Fibroblast of peridontal ligament (primary cell): ENCODE measurements around the gene IFT80.
"Not testable (repeated sequence)": the region's sequence is repeated elsewhere in the genome, so short reads cannot be mapped to it uniquely, and the experiment has no call there.

Experiments
- DNase-seq: peaks from one replicate; pipeline ENCODE4 v3.0.0-alpha.2; 2010; ENCODE audit errors: extremely low read depth

The IFT80 gene

DNA sequence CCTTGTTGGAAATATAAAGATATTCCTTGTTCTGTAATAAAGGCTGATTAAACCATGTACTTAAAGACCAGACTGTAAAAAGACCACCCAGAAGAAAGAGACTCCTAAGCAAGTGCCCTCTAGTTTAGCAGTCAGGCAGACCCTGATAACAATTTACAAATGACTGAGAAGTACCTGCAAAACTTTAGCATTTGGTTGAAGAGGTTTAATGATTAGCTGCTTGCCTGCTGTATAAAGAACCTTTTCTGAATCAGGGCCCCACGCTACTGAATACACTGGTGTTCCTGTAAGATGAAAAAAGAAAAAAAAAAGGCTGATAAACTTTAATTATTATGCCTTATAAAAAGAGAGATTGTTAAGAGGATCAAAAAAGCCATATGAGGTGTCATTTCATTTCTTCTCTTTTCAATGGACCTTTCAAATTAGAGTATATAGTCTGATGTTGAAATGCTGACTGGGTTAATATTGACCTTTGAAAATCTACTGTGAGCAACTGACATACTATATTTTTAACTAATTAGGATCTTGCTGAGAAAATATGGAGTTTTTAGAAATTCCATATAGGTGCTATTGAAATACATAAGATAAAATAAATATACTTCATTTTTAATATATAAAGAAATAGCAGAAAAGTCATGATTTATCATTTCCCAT, 33.0 kb downstream of the IFT80 start:
- DNase-seq = no peak

DNA sequence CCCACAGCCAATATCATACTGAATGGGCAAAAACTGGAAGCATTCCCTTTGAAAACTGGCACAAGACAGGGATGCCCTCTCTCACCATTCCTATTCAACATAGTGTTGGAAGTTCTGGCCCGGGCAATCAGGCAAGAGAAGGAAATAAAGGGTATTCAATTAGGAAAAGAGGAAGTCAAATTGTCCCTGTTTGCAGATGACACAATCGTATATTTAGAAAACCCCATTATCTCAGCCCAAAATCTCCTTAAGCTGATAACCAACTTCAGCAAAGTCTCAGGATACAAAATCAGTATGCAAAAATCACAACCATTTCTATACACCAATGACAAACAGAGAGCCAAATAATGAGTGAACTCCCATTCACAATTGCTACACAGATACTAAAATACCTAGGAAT, 36.1 kb downstream of the IFT80 start:
- DNase-seq = not testable (repeated sequence)

DNA sequence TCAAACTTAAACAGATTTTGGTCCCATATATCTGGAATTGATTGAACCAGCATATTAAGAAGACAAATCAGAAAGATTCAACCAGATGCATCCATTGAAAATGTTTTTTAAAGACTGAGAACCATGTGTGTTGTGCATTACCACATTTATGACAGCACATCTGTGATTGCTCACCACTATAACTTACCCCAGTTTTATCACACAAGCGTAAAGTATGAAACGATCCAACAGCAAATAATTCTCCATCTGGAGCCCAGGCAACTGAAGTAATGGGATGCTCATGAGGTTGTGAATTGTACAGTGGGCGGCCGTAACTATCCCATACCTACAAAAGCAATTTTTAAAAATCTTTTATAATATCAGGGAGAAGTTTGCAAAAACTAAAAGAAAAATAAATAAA, 43.2 kb downstream of the IFT80 start:
- no peak for DNase-seq

DNA sequence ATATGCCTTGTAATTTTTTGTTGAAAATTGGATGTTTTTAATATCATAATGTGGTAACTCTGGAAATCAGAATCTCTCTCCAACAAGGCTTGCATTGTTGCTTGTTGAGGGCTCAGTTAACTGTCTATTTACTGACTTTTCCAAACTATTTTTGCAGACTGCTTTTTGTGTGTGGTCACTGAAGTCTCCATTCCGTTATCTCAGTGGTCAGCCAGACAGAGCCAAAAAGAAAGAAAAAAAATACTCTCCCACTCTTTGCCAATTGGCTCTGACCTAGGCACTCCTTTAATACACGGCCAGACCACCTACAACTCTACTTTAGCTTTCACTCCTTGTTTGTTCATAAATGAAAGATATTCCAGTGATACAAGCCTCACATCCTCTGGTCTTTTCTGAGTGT, 52.5 kb downstream of the IFT80 start:
- no peak for DNase-seq

DNA sequence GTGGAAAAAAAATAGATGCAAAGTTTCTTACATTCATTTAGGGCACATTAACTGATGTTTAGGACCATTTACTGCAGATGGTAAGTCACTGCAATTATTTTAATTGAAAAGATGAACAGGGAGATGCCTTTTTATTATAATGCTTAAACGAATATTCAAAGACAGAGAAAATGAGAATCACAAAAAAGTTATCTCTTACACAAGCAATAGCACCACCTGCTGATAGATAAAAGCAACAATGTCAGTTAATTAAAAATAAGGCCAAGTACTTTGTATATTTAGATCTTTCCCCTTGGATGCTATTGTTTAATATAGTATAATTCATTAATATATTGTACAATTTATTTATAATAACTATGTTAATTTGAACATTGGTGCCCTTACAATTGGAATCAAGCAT, 55.9 kb downstream of the IFT80 start:
- peak; percentile 58 for DNase-seq

DNA sequence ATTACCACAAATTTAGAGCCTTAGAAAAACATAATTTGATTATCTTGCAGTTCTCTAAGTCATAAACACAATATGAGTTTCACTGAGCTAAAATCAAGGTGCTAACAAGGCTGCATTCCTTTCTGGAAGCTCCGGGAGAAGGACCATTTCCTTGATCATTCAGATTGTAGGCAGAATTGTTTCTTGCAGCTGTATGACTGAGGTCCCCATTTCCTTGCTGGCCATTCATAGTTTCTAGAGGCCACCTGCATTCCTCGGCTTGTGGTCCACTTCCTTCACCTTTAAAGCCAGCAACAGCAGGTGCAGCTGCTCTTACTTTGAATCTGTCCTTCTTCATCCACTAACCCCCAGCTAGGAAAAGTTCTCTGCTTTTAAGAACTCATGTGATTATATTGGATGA, 58.7 kb downstream of the IFT80 start:
- no peak for DNase-seq

DNA sequence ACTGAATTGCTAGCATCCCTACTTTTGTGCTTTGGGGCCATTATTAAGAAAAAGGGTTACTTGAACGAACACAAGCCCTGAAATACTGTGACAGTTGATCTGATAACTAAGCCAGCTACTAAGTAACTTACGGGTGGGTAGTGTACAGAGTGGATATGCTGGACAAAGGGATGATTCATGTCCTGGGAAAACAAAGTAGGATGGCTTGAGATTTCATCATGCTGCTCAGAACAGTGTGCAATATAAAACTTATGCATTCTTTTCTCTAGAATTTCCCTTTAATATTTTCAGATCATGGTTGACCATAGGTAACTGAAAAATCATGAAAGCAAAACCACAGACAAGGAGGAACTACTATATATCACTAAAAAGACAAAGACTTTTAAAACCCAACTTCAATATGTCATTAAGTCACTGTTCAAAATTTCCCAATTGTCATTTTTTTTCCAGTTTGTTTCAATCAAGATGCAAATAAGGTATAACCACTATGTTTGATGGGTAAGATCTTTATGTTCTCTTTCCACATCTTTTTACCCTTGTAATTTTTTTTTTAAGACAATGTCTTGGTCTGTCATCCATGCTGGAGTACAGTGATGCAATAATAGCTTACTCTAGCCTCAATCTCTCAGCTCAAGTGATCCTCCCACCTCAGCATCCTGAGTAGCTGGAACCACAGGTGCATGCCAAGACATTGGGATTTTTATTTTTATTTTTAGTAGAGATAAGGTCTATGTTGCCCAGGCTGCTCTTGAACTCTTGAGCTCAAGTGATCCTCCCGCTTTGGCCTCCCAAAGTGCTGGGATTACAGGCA, 67.7 kb downstream of the IFT80 start:
- peak; percentile 94 for DNase-seq

DNA sequence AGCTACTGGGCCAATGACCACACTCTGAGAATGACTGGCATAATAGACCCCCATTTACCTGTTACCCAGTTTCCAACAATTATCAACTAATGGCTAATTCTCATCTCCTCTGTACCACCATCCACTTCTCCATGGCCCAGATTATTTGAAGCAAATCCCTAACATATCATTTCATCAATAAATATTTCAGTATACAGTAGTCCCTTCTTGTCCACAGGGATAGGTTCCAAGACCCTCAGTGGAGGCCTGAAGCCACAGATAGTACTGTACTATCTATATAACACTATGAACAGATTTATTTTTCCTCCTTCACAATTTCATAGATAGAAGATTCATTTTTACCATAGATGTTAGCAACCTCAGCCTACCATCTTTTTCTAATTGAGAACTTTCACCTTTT, 68.3 kb downstream of the IFT80 start:
- no peak for DNase-seq

DNA sequence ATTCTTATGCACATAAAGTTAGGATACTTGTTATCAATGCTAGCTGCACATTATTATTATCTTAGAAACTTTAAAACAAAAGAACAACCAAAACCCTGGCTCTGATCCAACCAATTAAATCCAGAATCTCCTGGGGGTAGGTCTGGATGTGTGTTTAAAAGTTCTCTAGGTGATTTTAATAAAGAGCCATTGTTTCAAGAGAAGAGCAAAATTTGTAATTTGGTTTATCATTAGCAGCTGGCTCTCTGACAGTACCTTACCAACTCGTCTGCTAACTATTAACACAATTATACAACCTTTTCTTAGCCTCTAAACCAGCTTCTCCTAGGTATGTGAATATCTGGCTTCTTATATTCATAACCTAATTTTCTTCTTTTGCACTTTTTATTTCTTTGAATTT, 68.9 kb downstream of the IFT80 start:
- DNase-seq = no peak

DNA sequence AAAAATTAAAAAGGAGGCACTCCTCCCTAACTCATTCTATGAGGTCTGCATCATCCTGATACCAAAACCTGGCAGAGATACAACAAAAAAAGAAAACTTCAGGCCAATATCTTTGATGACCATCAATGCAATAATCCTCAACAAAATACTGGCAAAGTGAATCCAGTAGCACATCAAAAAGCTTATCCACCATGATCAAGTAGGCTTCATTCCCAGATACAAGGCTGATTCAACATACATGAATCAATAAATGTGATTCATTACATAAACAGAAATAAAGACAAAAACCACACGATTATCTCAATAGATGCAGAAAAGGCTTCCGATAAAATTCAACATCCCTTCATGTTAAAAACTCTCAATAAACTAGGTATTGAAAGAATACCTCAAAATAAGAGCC, 72.7 kb downstream of the IFT80 start:
- not testable (repeated sequence) for DNase-seq

DNA sequence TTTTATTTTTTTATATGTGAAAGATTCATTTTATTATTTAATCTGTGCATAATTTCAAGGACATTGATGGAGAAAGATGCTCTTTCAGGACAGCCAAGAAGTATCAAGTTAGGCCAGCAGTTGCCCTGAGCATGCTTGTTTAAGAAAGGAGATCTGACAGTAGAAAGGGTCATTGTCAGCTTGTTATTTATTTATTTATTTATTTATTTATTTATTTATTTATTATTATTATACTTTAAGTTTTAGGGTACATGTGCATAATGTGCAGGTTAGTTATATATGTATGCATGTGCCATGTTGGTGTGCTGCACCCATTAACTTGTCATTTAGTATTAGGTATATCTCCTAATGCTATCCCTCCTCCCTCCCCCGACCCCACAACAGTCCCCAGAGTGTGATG, 77.2 kb downstream of the IFT80 start:
- not testable (repeated sequence) for DNase-seq

DNA sequence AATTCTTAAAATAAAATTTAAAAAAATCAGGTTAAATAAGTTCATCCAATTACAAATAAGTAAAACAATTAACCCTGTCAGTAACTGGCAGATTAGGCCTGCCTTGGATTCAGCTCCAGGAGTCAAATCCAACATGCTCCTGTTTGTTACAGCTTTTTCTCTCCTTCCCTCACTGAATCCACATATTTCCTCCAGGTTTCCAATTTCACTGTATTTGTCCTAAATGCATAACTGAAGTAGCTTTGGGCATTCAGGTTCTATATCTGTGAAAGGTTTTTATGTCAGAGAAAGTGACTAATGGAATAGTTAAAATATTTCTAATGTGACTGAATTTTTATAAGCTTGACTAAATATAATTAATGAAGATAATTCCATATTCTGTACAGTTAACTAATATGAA, 79.7 kb downstream of the IFT80 start:
- no peak for DNase-seq

DNA sequence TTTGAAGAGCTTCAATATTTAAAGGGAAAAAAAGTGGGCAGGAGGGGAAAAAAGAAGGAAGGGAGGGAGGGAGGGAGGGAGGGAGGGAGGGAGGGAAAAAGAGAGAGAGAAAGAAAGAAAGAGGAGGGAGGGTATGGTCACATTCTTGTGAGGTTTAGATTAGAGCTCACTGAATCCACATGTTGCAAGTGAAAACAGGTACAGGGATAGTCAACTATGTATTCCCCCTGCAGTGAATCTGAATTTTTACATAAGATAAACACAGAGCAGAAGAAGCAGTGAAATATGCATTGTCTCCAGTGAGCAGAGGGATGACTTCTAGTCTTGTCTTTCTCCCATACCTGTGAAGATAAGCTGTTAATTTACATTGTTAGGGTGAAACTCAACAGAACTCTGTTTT, 84.0 kb downstream of the IFT80 start:
- DNase-seq = no peak

DNA sequence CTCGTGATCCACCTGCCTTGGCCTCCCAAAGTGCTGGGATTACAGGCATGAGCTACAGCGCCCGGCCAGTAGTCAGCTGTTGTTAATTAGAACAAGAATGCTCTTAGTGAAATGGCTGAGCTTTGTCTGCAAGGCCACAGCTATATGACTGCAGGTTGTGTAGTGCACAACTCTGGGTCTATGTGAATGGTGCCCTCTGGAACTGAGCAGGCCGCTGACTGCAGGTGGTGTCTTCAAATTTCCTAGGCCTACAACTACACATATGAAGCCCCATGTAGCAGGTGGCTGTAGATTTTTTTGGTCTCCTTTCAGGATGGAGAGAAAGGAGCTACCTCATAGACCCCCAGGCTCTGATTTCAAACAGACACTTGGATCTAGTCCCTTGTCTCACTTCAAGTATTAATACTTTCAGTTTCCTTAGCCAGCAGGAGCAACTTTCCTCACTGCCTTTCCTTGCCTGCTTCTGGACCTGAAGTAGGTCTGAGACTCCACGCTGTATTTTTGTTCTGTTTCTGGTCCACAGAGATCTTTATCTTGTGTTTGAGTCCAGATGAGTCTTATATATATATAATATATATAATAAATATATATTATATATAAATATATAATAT, 86.9 kb downstream of the IFT80 start:
- DNase-seq = no peak

DNA sequence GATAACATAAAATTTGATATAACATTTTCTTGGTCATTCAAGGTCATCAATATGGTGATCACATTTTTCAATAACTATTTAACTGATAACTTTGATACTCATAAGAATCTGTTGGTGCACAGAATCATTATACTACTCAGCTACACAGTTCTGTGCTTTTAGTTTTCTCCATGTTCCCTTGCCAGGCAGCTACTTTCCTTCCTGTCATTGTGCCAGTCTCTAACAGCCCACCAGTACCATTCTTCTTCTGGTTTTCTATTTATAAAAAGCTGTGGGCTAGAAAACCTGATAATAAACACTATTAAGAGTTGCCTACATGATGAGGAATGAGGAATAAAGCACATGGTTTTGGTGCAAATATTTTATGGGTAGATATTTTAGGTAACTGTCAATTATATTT, 96.2 kb downstream of the IFT80 start:
- no peak for DNase-seq

DNA sequence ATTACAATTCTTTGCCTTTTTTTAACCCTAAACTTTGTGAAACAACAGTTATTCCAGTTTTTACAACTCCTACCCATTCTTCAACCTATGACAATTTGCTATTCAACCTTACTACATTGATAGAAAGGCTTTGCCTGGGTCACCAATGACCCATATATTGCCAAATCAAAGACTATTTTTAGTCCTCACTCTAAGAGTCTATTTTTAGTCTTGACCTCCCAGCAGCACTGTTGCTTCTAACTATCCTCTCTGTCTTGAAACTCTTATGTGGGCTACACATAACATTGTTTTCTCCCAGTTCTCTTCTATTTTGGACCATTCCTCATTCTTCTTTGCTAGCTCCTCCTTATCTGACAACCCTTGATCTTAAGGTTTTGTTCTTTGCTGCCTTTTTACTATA, 102.4 kb downstream of the IFT80 start:
- DNase-seq = peak; percentile 60

DNA sequence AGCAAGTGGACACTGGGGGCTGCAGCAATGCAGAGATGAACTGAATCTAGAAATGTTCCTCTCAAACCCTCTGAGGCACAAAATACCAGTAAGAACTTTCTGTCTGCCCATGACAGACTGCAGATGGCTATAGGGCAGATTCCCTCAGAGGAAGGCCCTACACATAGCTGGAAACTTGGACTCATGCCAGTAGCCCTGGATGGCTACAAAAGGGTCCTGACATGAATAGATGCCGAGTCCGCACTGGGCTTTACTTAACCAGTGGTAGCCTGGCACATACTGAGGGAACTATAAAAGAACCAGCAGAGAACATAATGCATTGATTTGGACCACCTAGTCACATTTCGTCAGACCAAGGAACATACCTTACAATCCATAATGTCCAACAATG, 107.1 kb downstream of the IFT80 start:
- no peak for DNase-seq

DNA sequence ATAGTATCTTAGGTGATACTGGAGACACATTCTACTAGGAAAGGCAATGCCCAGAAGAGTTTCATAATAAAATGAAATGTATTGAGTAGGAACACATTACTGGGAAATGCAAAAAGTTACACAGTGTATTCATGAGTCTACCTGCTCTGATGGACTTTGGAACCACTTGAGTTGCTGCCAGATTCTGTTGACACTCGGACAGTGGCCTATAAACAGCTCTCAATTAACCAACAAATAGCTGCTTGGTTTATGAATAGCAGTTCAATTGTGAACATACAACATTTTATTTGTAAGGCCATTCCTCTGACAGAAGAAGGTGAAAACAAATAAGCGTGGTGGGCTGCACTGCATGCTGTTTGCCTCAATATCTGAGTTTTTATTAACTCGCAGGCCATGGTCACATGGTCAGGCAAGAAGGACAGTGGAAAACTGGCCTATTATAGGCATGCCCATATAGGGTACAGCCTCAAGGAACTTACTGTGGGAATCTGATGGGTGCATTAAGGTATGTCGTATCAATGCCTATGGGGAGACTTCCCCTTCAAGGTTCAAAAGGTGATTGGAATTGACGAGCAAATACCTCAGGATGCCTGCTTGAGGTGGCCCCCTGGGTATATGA, 107.6 kb downstream of the IFT80 start:
- DNase-seq = no peak

DNA sequence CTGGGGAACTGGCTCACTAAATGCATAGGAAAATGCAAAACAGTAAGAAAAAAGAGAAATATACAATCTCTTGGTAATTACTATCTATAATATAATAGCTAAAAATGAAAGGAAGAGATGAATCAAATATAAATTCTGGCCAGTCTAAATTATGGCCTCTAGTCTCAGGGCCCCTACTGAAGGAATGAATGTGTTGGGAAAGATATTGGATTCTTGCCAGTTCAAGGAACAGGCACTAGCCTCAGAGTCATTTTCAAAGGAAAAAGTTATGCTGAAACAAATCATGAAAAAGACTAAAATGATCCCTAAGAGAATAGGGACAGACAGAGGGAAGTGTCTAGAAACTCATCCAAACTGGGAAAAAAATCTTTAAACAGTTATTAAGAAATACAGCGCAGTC, 111.4 kb downstream of the IFT80 start:
- DNase-seq = peak; percentile 41

DNA sequence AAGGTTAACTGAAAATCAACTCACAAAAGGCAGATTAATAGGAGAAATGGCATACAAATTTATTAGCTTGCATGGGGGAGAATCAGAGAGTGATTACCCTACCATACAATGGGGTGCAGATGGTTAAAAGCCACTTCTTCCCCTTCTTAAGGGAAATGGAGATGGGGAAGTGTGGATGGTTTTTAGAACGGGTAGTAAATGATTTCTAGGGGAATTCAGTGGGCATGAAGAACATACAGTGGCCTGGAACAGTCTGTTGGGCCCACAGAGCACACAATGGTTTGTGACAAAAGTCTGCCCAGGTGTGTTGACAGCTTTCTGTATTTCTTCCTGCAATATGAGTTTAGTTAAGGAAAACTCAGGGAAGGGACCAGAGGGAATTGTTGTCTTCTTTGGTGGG, 112.8 kb downstream of the IFT80 start:
- DNase-seq = no peak

DNA sequence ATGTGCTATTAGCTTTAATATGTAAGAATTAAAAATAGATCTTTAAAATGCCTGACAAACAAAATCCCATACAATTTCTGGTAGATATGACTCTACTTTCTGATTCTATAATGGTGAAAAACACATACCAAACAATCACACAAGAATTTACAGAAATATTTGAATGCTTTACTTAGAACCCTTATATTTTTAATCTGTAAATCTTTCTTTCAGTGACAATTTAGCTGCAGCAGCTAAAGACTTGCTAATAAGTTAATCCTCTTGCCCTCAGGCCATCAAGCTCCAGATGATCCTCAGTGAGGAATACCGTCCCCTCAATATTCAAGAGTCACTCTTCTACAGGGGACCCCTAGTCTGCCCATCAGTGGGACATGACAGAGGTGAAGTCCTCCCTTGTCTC, 118.2 kb downstream of the IFT80 start:
- DNase-seq = no peak

DNA sequence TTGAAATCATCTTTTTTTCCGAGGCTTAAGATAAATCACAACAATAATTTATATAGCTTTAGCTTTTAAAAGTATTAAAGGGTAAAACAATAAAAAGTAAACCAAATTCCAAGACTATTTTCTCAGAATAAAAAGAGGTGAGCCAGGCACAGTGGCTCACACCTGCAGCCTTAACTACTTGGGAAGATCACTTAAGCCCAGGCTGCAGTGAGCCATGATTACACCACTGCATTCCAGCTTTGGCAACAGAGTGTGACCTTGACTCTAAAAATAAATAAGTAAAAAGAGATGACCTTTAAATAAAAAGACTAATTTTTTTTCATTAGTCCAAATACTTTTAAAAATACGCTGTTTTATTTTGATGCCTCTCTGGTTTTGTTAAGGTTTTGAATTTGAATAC, 119.4 kb downstream of the IFT80 start:
- DNase-seq = peak; percentile 9

DNA sequence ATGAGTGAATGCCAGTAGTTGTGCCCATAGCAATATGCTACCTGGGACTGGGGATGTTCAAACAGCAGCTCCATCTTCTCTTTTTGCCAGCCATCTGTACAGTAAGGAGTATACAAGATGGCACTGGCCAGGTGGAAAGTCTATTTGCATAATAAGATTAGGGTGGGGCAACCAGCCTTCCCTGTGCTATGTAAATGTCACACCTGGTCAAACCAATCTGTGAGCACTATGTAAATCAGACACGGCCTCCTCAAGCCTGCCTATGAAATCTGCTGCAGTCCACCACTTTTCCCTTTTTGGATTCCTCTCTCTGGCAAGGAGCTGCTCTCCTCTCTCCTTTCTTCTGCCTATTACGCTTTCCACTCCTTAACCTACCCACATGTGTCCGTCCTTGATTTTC, 120.8 kb downstream of the IFT80 start:
- DNase-seq = no peak
